K562 (cell line): ENCODE data around the gene TXNRD2. TPM values are rescaled to one million over a fixed set of nuclear protein-coding genes. Genes with fewer than 3 reads are reported as not detected.

ENCODE experiments used
- EHMT2 ChIP-seq: fragments of 450-650 bp; IDR thresholded peaks from 2 replicates; pipeline ENCODE4 v1.6.1; 2018; ENCODE audit warnings: antibody characterized with exemption
- HDAC6 ChIP-seq: IDR thresholded peaks from 2 replicates; pipeline ENCODE4 v1.6.1; 2012; ENCODE audit warnings: low read depth, mild to moderate bottlenecking, control low read depth, inconsistent platforms, low read length, moderate library complexity
- KDM5B ChIP-seq: fragments of 200-600 bp; sonication (generic); IDR thresholded peaks from 2 replicates; pipeline ENCODE4 v1.6.1; 2012; ENCODE audit warnings: low read depth, mild to moderate bottlenecking, moderate library complexity, low read length, control low read depth, inconsistent platforms; ENCODE audit not compliant: insufficient replicate concordance
- MCM7 ChIP-seq, 2 experiments: fragments of 450-650 bp; IDR thresholded peaks; 2 replicates each; pipeline ENCODE4 v1.6.1; 2016 to 2018
- PHTF2 ChIP-seq: fragments of 250-450 bp; sonication (Bioruptor Pico); IDR thresholded peaks from 2 replicates; pipeline ENCODE4 v1.5.0; 2021; ENCODE audit warnings: mild to moderate bottlenecking
- RBM34 ChIP-seq: fragments of 200-400 bp; formaldehyde crosslinking; IDR thresholded peaks from 2 replicates; pipeline ENCODE4 v1.6.1; 2018; ENCODE audit warnings: low read length, borderline replicate concordance; ENCODE audit not compliant: insufficient read depth
- THRA ChIP-seq: fragments of 450-650 bp; IDR thresholded peaks from 2 replicates; pipeline ENCODE4 v1.6.1; 2017; ENCODE audit warnings: mild to moderate bottlenecking, moderate library complexity
- ZBED1 ChIP-seq: IDR thresholded peaks from 2 replicates; pipeline ENCODE4 v1.6.1; 2014
- ZNF3 ChIP-seq: fragments of 250-450 bp; sonication (Bioruptor Pico); IDR thresholded peaks from 2 replicates; pipeline ENCODE4 v1.5.0; 2021; ENCODE audit warnings: mild to moderate bottlenecking, moderate library complexity
- ZNF384 ChIP-seq: IDR thresholded peaks from 2 replicates; pipeline ENCODE4 v1.6.1; 2012; ENCODE audit warnings: low read depth, low read length, improper control_type of control experiment
- ZNF766 ChIP-seq: fragments of 200-800 bp; sonication (Bioruptor generic); conservative IDR thresholded peaks from 2 replicates; pipeline ENCODE4 v1.6.1; 2016; ENCODE audit warnings: missing genetic modification characterization, missing compliant biosample characterization
- ZZZ3 ChIP-seq: fragments of 450-650 bp; IDR thresholded peaks from 2 replicates; pipeline ENCODE4 v1.6.1; 2016; ENCODE audit warnings: antibody characterized with exemption, mild to moderate bottlenecking, moderate library complexity
- polyA plus RNA-seq, 8 experiments: library from polyadenylated mRNA; depleted of rRNA in 4 of 8; stranded (reverse) in 5 of 8; unstranded in 3 of 8; fragments of >200 nt; fragmentation: Nextera tagmentation in 2 of 8; fragmentation: Illumina TruSeq in 1 of 8; extraction: Ambion mirVana in 2 of 8; extraction: Trizol in 1 of 8; gene quantifications; 2 replicates each; pipeline versions ENCODE4 v1.2.1 to v1.2.3, GENCODE V29; 2011 to 2014; ENCODE audit warnings: inconsistent platforms in 1 of 8, missing spikeins in 1 of 8
- total RNA-seq, 7 experiments: library from RNA; depleted of rRNA in 6 of 7; stranded (reverse); fragments of >200 nt in 6 of 7; fragmentation: Illumina TruSeq in 2 of 7; extraction: Trizol in 2 of 7; gene quantifications; 2 replicates each; pipeline versions ENCODE4 v1.2.1 to v1.2.3, GENCODE V29; 2011 to 2021; ENCODE audit warnings: low replicate concordance in 1 of 7
- TF ChIP-seq, protein P1 (sequence below): fragments of 200-600 bp; sonication (generic); IDR thresholded peaks from one replicate; pipeline ENCODE4 v1.6.1; 2012; ENCODE audit warnings: mild to moderate bottlenecking, low read depth, low read length, inconsistent platforms
- TF ChIP-seq, protein P2 (sequence below): fragments of 450-650 bp; formaldehyde crosslinking; IDR thresholded peaks from 2 replicates; pipeline ENCODE4 v1.4.0; 2022; ENCODE audit warnings: missing genetic modification characterization

TXNRD2 gene
- total and polyA plus RNA-seq, 9 of the 15 experiments (the other 6 are each of a cell fraction or from before 2014, with no cell fraction given): 3.3 to 80.2 (median 49.4) TPM

DNA sequence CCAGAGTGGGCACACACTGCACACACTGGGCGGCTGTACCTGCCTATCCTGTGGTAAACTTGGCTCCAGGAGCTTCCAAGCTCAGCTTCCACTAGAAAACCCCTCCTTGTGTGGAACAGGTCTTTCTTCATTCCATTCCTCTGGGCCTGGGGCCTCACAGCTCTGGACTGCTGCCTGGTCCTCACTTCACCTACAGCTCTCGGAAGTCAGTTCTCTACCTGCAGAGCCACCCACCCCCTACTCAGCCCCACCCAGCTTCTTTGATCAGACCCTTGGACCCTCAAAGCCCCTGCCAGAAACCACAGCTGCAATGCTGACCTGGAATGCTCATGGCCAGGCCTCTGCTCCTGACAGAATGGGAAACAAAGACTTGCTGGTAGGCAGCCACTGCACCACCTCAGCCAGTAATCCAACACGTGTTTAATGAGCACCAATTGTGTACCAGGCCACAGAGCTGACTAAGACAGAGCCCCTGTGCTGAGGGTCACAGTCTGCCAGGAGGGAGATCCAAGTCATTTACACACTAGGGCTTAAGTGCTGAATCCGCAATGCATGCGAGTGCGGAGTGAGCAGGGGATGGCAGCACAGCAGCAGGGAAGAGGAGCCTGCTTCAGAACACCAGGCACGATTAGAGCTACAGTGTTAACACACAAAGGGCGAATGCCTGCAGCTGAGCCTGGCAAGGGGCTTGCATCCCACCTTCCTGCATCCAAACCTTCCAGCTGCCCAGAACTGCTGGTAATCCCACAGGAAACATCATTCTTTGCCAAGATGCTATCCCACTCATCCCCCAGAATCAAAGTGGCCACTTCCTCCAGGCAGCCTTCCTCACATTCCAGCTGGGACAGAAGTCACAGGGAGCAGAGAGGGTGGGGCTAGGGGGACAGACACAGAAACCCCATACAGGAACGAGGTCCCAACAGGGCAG lies 91.5 kb downstream of the TXNRD2 start (continued):
- TF ChIP-seq MCM7 (IDR thresholded peaks at IDR 0.05) (no peak), ZNF766 (CRISPR knock-in tag) (no peak), ZZZ3 (no peak), ZNF384 (no peak), ZBED1 (no peak), PHTF2 (CRISPR knock-in tag) (no peak), THRA (no peak), EHMT2 (no peak), KDM5B (peak; percentile 63), ZNF3 (no peak), RBM34 (no peak), HDAC6 (0 out of 2 replicates have a peak, but pooled peaks have one; percentile 28)
- TF ChIP-seq, protein P1, sequence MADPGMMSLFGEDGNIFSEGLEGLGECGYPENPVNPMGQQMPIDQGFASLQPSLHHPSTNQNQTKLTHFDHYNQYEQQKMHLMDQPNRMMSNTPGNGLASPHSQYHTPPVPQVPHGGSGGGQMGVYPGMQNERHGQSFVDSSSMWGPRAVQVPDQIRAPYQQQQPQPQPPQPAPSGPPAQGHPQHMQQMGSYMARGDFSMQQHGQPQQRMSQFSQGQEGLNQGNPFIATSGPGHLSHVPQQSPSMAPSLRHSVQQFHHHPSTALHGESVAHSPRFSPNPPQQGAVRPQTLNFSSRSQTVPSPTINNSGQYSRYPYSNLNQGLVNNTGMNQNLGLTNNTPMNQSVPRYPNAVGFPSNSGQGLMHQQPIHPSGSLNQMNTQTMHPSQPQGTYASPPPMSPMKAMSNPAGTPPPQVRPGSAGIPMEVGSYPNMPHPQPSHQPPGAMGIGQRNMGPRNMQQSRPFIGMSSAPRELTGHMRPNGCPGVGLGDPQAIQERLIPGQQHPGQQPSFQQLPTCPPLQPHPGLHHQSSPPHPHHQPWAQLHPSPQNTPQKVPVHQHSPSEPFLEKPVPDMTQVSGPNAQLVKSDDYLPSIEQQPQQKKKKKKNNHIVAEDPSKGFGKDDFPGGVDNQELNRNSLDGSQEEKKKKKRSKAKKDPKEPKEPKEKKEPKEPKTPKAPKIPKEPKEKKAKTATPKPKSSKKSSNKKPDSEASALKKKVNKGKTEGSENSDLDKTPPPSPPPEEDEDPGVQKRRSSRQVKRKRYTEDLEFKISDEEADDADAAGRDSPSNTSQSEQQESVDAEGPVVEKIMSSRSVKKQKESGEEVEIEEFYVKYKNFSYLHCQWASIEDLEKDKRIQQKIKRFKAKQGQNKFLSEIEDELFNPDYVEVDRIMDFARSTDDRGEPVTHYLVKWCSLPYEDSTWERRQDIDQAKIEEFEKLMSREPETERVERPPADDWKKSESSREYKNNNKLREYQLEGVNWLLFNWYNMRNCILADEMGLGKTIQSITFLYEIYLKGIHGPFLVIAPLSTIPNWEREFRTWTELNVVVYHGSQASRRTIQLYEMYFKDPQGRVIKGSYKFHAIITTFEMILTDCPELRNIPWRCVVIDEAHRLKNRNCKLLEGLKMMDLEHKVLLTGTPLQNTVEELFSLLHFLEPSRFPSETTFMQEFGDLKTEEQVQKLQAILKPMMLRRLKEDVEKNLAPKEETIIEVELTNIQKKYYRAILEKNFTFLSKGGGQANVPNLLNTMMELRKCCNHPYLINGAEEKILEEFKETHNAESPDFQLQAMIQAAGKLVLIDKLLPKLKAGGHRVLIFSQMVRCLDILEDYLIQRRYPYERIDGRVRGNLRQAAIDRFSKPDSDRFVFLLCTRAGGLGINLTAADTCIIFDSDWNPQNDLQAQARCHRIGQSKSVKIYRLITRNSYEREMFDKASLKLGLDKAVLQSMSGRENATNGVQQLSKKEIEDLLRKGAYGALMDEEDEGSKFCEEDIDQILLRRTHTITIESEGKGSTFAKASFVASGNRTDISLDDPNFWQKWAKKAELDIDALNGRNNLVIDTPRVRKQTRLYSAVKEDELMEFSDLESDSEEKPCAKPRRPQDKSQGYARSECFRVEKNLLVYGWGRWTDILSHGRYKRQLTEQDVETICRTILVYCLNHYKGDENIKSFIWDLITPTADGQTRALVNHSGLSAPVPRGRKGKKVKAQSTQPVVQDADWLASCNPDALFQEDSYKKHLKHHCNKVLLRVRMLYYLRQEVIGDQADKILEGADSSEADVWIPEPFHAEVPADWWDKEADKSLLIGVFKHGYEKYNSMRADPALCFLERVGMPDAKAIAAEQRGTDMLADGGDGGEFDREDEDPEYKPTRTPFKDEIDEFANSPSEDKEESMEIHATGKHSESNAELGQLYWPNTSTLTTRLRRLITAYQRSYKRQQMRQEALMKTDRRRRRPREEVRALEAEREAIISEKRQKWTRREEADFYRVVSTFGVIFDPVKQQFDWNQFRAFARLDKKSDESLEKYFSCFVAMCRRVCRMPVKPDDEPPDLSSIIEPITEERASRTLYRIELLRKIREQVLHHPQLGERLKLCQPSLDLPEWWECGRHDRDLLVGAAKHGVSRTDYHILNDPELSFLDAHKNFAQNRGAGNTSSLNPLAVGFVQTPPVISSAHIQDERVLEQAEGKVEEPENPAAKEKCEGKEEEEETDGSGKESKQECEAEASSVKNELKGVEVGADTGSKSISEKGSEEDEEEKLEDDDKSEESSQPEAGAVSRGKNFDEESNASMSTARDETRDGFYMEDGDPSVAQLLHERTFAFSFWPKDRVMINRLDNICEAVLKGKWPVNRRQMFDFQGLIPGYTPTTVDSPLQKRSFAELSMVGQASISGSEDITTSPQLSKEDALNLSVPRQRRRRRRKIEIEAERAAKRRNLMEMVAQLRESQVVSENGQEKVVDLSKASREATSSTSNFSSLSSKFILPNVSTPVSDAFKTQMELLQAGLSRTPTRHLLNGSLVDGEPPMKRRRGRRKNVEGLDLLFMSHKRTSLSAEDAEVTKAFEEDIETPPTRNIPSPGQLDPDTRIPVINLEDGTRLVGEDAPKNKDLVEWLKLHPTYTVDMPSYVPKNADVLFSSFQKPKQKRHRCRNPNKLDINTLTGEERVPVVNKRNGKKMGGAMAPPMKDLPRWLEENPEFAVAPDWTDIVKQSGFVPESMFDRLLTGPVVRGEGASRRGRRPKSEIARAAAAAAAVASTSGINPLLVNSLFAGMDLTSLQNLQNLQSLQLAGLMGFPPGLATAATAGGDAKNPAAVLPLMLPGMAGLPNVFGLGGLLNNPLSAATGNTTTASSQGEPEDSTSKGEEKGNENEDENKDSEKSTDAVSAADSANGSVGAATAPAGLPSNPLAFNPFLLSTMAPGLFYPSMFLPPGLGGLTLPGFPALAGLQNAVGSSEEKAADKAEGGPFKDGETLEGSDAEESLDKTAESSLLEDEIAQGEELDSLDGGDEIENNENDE: no peak
- TF ChIP-seq, protein P2, sequence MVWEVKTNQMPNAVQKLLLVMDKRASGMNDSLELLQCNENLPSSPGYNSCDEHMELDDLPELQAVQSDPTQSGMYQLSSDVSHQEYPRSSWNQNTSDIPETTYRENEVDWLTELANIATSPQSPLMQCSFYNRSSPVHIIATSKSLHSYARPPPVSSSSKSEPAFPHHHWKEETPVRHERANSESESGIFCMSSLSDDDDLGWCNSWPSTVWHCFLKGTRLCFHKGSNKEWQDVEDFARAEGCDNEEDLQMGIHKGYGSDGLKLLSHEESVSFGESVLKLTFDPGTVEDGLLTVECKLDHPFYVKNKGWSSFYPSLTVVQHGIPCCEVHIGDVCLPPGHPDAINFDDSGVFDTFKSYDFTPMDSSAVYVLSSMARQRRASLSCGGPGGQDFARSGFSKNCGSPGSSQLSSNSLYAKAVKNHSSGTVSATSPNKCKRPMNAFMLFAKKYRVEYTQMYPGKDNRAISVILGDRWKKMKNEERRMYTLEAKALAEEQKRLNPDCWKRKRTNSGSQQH (CRISPR knock-in tag): no peak
